ENCODE measurements around the gene CES5A.
"Not testable (repeated sequence)": the region's sequence is repeated elsewhere in the genome, so short reads cannot be mapped to it uniquely, and the experiment has no call there.

The CES5A gene

DNA sequence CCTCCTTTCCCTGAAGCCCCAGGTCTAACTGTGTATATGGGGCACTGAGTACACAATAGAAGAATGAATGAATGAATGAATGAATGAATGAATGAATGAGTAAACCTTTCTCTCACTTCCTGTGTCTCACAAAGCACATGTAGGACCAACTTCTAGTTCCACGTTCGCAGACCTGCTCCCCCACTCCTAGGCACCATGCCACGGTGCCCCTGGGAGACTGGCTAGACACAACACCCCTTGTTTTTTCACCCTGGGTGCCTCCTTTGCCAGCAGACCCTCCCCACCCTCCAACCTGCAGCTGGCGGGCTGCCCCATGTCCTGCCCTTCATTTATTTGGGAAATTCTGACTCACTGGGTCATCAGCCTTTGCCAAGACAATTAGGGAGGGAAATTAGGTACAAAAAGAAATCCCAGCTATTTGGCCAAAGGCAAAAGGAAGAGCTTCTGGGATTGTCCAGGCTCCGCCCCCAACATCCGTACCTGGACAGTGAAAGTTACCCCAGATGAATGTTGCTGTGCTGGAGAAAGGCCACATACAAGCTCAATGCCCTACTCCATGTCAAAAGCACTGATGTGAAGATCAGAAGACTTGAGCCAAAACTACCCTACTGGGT, 50.0 kb downstream of the CES5A start:
- DNase-seq, result no peak

DNA sequence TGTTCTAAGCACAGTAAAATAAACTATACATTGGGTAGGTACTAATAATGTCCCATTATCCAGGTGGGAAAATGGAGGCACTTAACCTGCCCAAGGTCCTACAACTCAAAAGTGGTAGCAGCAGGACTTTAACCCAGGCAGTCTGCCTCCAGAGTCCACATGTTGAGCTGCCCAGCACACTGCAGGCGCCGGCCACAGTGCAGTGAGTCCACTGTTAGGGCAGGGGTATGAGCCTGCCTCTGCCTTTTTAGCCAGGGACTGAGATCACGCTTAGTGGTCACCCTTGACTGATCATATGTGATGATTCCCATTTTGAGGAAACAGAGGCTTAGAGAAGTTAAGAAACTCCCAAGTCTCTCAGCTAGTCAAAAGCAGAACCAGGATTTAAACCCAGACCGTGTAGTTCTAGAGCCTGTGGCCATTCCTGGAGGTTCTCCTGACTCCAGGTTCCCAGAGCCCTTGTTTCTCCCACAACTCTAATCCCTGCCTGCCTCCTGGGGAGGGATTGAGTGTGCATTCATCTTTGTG, 50.6 kb downstream of the CES5A start:
- no peak for DNase-seq

DNA sequence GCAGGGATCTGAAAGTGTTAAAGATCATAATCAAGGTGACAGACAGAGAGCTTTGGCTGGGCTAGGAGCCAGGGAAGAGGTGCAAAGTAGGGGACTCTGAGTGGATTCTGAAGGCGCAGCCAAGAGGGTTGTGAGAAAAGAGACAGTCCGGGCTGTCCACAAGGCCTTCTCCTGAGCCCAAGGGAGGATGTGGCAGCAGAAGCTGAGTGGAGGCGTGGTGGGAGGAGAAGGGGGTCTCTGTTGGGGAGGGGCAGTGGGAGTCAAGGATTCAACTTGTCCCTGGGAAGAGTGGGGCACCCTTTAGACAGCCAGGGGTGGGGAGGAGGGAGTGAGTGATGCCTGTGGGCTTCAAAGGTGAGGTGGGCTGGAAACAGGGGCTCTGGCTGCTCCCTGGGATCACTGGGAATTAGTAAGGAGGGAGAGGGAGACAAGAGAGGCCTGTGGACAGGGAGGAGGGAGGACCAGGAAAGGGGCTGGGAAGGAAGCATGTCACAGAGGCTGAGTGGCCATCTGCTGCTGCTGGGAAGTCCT, 52.8 kb downstream of the CES5A start:
- DNase-seq, result no peak

DNA sequence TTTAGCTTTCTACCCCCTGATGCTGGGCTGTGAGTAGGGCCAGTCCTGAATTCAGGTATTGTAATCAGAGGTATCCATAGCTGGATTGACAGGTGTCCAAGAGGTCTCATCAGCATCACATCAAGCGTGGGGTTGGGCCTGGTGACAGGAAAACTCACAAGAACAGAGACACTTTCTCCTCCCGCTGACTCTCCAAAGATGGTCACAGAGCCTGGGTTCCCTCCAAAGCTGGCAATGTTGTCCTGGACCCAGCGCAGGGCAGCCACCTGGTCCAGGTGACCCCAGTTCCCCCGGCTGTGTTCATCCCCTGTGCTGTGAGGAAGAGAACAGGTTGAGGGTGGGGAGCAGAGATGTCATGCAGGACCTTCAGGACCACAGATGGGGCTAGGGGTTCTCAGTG, 54.0 kb downstream of the CES5A start:
- no peak for DNase-seq

DNA sequence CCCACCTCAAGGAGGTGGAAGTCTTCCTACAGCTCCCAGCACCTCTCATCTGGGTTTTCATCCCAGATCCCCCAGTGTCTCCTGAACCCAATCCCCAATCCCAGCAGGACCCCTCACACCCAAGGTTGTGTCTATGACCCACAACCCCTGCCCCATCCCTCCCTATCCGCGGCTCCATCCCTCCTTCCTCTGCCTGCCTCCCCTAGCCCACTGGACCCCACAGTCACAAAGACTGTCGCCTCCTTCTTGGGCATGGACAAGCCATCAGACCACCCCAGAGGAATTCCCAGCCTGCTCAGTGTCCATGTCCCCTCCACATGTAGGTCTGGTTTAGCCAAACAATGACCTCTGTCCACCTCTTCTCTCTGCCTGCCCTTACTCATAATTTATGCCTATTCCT, 54.6 kb downstream of the CES5A start:
- DNase-seq, result no peak

DNA sequence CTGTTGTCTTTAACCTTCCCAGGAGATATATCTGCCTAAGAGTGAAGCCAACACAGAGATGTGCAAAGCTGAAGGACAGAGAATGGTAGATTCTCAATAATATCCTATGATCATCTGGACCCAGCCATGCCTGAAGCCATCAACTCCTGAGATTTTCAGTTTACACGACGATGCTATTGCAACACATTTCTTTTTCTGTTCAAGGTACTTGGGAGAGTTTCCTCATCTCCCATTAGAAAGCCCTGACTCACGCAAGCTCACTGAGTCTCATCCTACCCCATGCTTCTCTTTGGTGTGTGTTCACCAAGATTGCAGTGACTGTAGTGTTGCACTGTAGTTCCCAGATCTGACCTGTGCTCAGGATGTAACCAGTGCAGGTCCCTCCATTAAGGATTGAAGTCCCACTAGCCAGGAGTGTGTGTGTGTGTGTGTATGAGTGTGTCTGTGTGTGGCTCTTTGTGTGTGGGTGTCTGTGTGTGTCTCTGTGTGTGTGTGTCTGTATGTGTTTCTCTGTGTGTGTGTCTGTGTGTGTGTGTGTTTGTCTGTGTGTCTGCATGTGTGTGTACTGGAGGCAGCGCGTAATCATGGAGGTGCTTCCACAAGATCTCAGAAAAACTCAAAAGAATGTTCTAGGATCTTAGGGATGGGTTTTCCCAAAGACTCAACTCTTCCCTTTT, 57.8 kb downstream of the CES5A start:
- DNase-seq, result no peak

DNA sequence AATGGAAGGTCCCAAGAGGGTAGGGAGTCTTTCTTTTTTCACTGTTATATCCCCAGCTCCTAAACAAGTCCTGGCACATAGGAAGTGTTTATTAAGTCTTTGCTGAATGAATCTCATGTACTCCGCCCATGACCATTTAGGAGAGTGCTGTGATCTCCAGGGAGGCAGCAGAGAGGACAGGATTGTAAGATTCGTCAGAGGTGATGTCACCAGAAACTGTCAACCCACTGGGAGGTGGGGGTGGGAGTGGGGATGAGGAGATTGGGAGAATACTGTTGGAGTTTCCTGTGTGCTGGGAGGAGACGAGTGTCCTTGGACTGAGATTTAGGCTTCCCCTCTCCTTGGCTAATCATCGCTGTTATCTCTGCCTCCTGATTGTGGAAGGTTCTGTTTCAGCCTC, 59.0 kb downstream of the CES5A start:
- not testable (repeated sequence) for DNase-seq

DNA sequence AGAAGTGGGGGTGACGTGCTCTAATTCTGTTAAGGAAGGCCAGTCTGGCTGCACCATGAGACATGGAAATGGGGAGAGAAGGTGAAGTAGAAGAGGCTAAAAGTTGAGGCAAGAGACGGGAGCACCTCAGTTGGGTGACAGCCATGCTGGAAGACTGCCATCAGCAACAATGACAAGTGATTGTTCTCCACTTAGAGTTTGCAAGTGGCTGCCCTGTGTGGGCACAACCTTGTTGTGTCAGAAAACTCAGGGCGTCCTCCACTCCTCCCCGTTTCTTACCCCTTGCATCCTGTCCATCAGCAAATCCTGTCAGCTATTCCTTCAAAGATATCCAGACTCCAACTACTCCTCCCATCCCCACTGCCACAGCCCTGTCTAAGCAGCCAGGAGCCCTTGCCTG, 59.9 kb downstream of the CES5A start:
- no peak for DNase-seq

DNA sequence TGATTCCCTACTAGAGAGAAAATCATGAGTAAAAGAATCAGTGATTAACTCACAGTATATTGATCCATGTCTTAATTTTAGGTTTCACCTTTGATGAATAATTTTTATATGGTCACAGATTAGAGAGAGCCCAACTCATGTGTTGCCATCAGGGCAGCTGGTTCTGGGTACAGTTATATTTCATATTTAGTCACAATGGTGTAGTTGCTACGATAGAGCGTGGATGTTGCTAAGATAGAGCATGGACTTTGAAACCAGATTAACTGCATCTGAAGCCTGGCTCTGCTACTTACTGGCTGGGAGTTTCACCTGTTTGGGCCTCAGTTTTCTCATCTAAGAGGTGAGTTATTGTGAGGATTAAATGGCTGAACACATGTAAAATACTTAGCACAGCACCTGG, 61.0 kb downstream of the CES5A start:
- DNase-seq, result not testable (repeated sequence)

DNA sequence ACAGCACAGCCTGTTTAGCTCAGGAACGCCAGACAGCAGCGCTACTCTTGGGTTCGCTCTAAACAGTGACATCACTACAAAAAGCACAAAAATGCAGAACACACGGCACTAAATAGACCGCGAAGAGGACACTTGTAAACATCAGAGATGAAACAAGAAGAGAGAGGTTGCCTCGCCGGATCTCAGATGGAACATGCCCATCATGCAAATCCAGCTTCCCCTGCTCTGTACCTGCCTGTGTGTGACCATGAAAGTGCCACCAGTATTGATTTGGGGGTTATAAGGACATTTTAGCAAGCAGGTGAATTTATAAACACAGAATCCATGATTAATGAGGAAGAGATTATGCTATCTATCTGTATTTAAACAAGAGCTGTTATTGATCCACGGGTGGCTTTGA, 61.4 kb downstream of the CES5A start:
- not testable (repeated sequence) for DNase-seq

DNA sequence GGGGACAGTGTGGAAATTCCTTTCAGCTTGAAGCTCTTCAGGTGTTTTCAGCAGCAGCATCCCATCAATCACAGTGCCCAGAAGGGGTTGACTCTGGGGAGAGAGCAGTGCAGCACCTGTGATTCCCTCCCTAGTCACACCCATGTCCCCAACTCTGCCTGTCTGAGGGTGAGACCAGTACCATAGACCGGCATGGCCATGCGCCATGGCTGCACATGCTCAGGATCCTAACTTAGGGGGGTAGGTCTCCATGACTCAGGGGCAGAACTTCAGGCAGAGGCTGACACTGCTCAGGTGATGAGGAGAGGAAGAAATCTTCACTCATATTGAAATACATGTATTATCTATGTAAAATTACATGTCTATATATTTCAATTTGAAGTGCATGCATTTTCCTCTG, 62.2 kb downstream of the CES5A start:
- DNase-seq, result no peak

DNA sequence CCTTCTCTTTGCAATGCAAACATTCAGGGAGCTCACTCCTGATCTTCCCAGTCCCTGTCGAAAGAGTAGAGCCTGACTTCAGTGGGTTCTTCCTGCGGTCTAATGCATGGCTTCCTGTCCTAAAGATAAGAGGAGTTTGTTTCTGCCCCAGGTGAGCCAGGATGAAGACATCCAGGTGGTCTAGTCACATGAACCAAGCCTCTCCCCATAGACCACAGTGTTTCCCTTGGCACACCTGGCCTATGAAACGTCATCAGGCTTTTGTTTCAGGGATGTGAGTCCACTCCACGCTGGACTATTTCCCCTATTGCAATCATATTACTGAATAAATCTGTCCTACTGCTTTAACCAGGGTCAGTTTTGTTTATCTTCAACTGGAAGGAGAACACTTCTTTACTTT, 63.4 kb downstream of the CES5A start:
- no peak for DNase-seq

DNA sequence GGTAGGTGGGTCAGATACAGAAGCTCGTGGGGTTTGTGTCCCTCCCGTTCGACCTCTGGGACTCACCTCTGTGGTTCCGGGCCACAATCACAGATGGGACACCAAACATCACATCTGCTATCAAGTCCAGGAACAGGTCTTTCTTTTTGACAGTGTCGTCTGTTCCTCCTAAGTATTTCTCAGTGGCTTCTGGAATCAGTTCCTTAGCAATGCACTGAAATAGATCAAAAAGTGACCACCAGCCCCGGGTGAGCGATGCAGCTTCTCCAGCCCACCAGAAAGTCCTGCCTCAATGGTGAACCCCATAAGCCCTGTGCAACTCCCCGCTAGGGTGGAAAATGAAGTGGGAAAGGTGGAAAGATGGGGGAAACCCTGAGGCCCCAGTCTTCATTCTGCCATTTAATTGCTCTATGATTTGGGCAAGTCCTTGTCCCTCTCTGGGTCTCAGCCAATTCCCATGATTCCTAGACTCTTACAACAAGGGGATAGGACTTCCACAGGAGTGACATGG, 64.7 kb downstream of the CES5A start:
- DNase-seq, result no peak

DNA sequence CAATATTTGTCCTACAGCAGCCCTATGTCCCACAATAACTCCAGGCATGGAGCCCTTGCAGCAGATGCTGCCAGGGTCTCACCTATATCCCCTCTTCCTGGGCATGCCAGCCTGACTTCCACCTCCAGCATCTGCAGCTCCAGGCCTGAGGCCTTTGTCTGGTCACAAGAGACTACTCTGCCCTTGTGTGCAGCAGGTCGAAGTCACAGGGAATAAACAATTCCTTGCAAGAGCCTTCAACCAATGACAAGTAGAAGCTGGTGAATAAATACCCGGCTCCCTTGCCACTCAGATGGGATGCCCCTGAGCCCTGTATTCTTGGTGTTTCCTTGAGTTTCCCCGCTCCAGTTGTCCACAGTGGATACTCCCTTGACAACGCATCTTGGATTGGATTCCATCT, 65.3 kb downstream of the CES5A start:
- DNase-seq, result no peak

DNA sequence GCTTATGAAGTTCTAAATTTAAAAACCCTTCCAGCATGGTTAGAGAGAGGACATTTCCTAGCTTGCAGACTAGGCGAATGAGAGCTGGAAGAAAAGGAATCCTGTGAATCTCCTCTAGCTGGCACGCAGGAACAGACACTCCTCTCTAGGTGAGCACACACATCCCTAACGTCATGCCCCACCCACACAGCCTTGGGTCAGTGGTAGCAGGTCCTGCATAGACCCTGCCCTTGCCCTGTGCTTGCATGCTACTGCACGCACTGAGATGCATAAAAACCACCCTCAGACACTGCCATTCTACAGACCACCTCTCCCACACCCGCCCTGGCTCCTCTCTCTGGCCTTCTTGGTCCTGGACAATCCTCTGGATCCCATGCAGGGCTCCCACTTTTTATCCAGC, 65.8 kb downstream of the CES5A start:
- no peak for DNase-seq

DNA sequence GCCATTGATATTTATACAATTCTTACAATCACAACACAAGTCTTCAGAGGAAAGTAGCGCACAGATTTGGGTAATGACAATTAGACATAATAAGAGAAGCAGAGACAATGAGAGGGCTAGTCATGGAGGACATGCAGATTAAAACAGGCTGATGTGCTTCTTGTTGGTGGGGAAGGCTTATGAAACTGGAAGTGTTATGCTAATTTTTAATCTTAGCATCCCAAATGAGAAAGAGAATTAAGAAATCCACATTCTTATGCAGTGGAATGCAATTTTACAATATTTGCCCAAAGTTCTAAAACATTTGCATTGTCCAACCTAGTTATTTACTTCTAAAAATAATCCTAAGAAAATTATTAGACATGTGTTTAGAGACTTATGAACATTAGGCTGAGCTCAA, 66.9 kb downstream of the CES5A start:
- not testable (repeated sequence) for DNase-seq

DNA sequence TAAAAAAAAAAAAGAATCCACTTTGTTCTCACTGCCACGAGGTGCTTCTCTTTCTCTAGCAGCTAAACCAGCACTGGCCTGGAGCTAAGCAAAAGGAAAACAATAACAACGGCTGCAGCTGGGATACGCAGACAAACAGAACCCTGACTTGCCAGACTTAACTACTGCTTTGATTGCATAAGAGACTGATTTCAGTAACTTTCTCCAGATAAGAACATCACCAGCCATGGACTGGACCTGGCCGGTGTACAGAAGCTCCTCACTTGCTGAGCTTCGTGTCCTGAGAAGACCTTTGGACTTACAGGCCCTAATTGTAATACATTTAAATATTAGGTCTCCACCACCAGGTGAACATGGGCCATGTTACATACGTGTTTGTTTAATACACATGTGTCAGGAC, 70.1 kb downstream of the CES5A start:
- DNase-seq, result not testable (repeated sequence)

DNA sequence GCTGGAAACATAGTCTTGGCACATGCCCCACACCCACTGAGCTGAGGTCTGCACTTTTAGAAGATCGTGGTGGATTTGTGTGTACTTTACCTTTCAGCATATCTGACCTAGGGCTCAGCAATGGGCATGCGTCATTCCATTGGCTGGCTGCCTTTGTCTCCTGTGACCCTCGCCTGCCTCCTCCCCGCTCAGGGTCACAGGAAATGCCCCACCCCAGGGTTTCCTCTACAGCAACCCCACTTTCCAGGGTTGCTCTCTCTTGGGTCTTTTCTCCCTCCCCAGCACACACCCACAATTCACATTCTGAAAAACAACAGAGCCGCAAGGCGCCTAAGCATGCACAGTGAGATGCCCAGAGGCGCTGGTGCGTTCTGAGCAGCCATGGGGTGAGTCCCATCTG, 71.5 kb downstream of the CES5A start:
- DNase-seq, result not testable (repeated sequence)
